ENCODE data around the gene MPL.
"Not testable (repeated sequence)": the region's sequence is repeated elsewhere in the genome, so short reads cannot be mapped to it uniquely, and the experiment has no call there.

The MPL gene

GRCh38 chr1:43382027-43382779, 44.6 kb downstream of the MPL start:
- DNase-seq = no peak

DNA sequence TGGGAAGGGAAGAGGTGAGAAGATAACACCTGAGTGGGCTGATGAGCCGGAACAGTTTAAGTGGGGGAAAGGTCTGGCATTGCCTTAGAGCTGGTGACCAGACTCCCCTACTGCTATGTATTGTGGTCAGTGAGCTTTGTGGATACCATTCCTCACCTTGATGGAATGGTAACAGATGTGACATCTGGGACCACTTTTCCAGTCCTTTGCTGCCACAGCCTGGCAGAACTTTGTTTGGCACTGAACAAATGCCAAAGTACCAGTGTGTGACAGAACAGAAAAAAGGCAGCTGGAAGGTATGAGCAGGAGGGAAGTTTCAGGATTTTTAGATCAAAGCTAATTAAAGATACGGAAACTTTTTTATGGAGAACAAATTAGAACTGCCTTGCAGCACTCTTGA, 45.8 kb downstream of the MPL start:
- DNase-seq = no peak

- no peak for DNase-seq
Observed at GRCh38 chr1:43386676-43387075, 49.1 kb downstream of the MPL start.

DNA sequence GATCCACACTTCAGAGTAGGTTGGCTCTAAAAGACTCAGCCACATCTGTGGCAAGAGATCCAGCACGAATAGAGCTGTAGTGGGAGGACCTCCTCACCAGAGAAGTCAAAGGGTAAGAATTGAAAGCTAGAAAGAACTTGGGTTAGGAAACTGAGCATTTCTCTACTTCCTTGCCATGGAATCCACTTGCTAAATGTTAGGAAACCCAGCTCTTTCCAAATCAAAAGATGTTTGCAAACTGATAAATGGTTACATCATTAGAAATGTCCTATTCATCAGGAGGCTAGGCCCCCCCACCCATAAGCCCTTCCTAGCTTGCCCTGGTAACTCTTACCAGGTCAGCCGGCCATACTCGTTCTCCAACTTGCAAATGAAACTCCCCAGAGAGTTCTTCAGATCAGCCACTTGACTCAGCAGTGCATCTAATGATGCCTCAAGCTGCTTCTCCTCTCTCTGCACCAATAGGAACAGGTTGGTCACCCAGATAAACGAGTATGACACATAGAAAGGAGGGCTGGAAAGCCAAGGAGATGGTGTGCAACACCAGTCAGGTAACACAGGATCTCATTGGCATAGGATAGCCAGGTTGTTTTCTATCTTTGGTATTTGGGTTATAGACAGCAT, 50.5 kb downstream of the MPL start:
- DNase-seq = no peak

- no peak for DNase-seq
Observed at GRCh38 chr1:43388613-43389012, 51.0 kb downstream of the MPL start.

- peak; percentile 92 for DNase-seq
Observed at GRCh38 chr1:43389326-43390313, 52.0 kb downstream of the MPL start, which contains the start of the genes MED8 and SZT2. Gene MED8, minus strand, starts transcription at chr1:43389800. Its CDS starts 36 bp downstream, at chr1:43389764. Gene SZT2, plus strand, starts transcription at chr1:43389899. Its CDS starts 70 bp downstream, at chr1:43389969.

GRCh38 chr1:43392702-43393101, 55.1 kb downstream of the MPL start:
- DNase-seq = no peak

DNA sequence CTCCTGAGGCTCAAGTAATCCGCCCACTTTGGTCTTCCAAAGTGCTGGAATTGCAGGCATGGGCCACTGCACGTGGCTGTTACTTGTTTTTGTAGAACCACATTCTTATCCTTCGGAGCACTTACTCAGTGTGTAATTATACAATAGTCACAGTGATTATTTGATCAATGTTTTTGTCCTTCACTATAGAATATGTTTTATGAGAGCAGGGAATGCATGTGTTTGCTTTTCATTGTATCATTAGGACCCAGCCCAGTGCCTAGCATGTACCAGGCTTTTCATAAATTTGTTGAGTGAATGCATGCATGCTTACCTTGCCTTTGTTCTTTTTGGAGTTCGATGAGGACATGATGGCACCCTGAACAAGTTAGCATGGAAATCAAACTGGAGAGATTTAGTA, 57.9 kb downstream of the MPL start:
- DNase-seq = no peak

DNA sequence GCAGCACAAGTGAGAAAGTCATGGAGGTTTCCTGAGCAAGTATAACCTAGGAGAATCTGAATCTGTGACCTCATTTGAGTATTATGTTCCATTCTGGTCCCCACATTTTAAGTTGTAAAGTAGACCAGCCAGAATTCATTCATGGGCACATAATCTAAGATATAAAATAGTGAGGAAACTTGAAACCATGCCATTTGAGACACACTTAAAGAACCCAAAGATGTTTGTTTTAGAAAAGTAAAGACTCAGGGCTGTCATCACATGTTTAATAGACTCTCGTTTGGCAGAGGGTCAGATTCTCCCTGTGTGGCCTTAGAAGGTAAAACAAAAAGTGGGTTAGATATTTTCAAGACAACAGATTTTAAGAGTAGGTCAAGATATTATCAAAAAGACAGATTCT, 58.4 kb downstream of the MPL start:
- DNase-seq = no peak

GRCh38 chr1:43398227-43398626, 60.6 kb downstream of the MPL start:
- DNase-seq = no peak

DNA sequence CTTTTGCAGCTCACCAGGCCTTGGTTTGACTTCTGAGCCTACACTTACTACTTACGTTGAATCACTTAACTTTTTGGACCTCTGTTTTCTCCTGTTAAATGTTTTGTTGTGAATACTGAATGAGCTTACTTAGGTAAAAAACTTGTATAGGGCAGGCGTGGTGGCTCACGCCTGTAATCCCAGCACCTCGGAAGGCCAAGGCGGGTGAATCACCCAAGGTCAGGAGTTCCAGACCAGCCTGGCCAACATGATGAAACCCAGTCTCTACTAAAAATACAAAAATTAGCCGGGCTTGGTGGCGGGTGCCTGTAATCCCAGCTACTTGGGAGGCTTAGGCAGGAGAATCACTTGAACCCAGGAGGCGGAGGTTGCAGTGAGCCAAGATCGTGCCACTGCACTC, 62.8 kb downstream of the MPL start:
- not testable (repeated sequence) for DNase-seq

DNA sequence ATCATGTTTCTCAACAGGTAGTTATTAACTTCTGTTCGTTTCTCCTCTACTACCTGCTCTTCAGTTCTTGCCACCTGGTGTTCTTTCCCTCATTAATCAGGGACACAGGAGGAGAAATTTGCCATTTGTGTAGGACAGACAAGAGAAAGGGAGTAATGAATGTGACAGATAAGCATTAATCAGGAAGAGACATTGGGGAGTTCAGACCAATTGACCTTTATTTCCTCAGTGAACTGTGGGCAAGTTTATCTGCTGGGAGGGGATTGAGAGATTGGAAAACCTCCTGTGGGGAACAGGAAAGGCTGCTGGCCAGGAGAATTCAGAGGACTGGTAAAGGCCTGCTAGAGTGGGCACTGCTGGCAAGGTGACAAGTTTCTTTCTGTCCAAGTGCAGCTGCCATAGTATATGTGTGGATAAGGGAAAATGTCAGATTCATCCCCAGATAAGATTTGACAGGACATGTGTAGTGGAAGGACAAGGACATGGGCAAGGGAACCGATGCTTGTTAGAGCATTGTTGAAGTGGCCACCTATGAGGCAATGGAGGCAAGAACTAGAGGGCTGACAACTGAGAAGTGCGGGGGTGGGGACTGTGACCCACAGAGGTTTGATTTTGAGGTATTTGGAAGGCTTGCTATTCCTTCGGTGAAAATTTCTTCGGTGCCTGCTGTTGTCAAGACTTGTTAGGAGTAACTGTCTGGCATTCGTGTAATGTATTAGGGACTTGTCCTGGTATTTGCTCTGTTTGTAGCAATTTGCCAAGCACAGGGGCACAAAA, 64.7 kb downstream of the MPL start:
- no peak for DNase-seq
